ENCODE data around the gene ADAMTS8. TPM values are rescaled to one million over a fixed set of nuclear protein-coding genes. Genes with fewer than 3 reads are reported as not detected.

ADAMTS8 gene
- total RNA-seq, 1 donor from 2014 or later, result 1.0 TPM

DNA sequence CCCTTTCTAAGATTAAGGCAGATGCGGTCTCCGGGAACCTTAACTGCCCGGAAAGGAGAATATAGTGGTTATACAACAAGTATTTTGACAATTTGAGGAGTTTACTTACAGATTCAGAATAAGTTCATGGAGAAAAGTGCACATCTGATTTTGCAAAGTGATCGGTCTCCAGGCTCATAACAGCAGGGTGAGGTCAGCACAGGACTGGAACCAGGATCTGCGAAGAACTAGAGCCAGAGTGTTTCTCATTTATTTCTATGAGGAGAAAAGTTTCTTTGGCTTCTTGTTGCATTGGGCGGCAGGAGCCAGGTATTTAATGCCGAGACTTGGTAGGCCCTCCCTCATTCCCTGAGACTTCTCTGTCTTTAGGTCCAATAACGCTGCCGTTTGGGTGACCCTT, 23.8 kb upstream of the ADAMTS8 start:
- peaks cover 70% of the 10 kb centered on the region for H3K4me1 Mint-ChIP-seq (ENCODE audit: low read depth)

DNA sequence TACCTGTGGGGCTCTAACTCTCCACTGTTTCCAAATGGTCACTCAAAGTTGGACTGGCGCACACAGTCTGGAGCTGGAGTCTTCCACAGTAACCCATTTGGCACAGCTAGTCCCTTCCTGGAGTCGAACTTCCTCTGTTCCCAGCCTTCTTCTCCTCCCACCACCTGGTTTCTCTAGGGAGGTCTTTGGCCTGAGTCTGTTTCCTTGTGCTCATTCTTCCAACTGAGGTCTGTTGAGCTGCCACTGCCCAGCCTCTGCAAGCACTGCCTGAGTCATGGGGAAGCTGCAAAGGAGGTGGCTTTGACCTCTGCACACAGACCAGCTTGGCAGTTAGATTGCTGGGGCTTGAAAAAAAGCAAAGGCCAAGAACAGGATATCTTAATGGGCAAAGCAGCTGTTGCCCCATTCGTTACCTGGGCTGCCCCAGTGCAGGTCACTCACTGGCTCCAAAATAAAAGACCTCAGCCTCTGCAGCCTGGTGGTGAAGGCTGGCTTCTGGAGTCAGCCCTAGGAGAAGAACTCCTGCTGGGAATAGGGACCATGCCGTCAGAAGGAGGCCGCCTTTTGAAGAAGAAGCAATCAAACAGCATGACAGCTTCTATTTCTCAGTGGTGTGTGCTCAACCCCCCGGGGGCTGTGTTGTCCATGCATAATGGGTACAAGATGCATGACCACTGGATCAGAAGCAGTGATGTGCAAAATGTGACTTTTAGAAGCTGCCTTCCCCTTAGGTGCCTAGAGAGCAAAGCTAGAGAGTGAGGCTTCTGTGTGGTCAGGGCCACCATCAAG, 23.0 kb upstream of the ADAMTS8 start:
- H3K9me3 Mint-ChIP-seq (ENCODE audit: low read depth), result no peaks in the 10 kb centered on the region
- peaks cover 68% of the 10 kb centered on the region for H3K4me1 Mint-ChIP-seq (ENCODE audit: low read depth)
- H3K27me3 Mint-ChIP-seq (ENCODE audit: low read depth), result no peaks in the 10 kb centered on the region
- H3K4me3 Mint-ChIP-seq (ENCODE audit: unreplicated experiment), result peak overlapping the region; percentile 99
- H3K27ac Mint-ChIP-seq (ENCODE audit: unreplicated experiment), result peak overlapping the region; percentile 74
- no peak for DNase-seq (ENCODE audit: low spot score)
- TF ChIP-seq, protein P1, sequence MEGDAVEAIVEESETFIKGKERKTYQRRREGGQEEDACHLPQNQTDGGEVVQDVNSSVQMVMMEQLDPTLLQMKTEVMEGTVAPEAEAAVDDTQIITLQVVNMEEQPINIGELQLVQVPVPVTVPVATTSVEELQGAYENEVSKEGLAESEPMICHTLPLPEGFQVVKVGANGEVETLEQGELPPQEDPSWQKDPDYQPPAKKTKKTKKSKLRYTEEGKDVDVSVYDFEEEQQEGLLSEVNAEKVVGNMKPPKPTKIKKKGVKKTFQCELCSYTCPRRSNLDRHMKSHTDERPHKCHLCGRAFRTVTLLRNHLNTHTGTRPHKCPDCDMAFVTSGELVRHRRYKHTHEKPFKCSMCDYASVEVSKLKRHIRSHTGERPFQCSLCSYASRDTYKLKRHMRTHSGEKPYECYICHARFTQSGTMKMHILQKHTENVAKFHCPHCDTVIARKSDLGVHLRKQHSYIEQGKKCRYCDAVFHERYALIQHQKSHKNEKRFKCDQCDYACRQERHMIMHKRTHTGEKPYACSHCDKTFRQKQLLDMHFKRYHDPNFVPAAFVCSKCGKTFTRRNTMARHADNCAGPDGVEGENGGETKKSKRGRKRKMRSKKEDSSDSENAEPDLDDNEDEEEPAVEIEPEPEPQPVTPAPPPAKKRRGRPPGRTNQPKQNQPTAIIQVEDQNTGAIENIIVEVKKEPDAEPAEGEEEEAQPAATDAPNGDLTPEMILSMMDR (IDR thresholded peaks at IDR 0.05), result no peak
- H3K36me3 Mint-ChIP-seq (ENCODE audit: low read depth), result peaks cover 26% of the 10 kb centered on the region

More for the DNA sequence above, 23.8 kb upstream of the ADAMTS8 start:
- H3K9me3 Mint-ChIP-seq (ENCODE audit: low read depth), result no peaks in the 10 kb centered on the region
- no peaks in the 10 kb centered on the region for H3K27me3 Mint-ChIP-seq (ENCODE audit: low read depth)
- peaks cover 28% of the 10 kb centered on the region for H3K36me3 Mint-ChIP-seq (ENCODE audit: low read depth)
- TF ChIP-seq, protein P1 (IDR thresholded peaks at IDR 0.05), result no peak
- DNase-seq (ENCODE audit: low spot score), result no peak
- H3K27ac Mint-ChIP-seq (ENCODE audit: unreplicated experiment), result peak overlapping the region; percentile 11
- H3K4me3 Mint-ChIP-seq (ENCODE audit: unreplicated experiment), result peak overlapping the region; percentile 99

DNA sequence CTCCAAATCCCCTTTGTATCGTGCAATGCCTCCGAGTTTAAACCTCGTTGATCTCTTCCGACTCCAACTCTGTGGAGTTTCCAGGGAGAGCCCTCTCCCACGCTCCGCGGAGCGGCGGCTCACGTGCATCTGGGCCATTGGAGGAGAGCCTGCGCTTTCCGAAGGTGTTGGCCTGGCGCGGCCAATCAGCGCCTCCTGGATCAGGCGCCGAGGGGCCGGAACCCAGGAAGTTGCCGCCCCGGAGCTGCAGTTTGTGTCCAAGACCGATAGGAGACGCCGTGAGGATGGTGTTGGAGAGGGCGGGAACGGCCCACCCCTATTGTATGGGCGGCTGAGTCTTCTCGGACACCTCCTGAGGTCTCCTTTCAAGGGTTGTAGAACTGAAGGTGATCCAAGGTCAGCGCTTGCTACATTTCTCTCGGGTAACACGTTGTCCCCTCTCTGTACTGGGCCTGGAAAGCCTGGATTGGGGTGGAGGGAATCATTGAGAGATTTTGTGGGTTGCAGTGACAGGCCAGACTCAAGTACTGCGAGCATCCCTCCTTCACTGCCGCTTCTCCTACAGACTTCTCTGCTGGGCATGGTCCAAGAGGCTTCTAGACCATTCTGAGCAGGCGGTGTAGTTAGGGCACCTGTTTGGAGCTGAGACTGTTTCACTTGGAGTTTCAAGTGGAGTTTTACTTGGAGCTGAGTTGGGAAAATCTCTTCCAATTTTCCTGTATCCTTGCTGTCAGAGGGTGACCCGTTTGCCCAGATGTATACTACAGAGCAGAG, 21.8 kb upstream of the ADAMTS8 start:
- Mint-ChIP-seq H3K36me3 (ENCODE audit: low read depth) (peaks cover 26% of the 10 kb centered on the region), H3K9me3 (ENCODE audit: low read depth) (no peaks in the 10 kb centered on the region), H3K4me1 (ENCODE audit: low read depth) (peaks cover 56% of the 10 kb centered on the region), H3K27me3 (ENCODE audit: low read depth) (no peaks in the 10 kb centered on the region), H3K4me3 (ENCODE audit: unreplicated experiment) (peak overlapping the region; percentile 99), H3K27ac (ENCODE audit: unreplicated experiment) (peak overlapping the region; percentile 97)
- DNase-seq (ENCODE audit: low spot score), result no peak
- TF ChIP-seq, protein P1 (IDR thresholded peaks at IDR 0.05), result peak; percentile 84

- no peaks in the 10 kb centered on the region for H3K9me3 Mint-ChIP-seq (ENCODE audit: low read depth)
- TF ChIP-seq, protein P1 (IDR thresholded peaks at IDR 0.05), result no peak
- H3K27ac Mint-ChIP-seq (ENCODE audit: unreplicated experiment), result peak overlapping the region; percentile 97
- no peaks in the 10 kb centered on the region for H3K27me3 Mint-ChIP-seq (ENCODE audit: low read depth)
- H3K4me3 Mint-ChIP-seq (ENCODE audit: unreplicated experiment), result peak overlapping the region; percentile 99
- H3K36me3 Mint-ChIP-seq (ENCODE audit: low read depth), result peaks cover 20% of the 10 kb centered on the region
- DNase-seq (ENCODE audit: low spot score), result no peak
- peaks cover 48% of the 10 kb centered on the region for H3K4me1 Mint-ChIP-seq (ENCODE audit: low read depth)
Measured at GRCh38 chr11:130449310-130449990, 21.0 kb upstream of the ADAMTS8 start.

Measured in chondrocyte (in vitro differentiated cells).